HG03045 (cell line): ENCODE measurements around the gene RPRD1B.

Source experiments
- ATAC-seq: cut with Tn5 transposase; IDR thresholded peaks from one replicate; pipeline ENCODE4 v1.9.1; 2021; ENCODE audit warnings: mild to moderate bottlenecking, moderate library complexity; ENCODE audit not compliant: unreplicated experiment

The RPRD1B gene

DNA sequence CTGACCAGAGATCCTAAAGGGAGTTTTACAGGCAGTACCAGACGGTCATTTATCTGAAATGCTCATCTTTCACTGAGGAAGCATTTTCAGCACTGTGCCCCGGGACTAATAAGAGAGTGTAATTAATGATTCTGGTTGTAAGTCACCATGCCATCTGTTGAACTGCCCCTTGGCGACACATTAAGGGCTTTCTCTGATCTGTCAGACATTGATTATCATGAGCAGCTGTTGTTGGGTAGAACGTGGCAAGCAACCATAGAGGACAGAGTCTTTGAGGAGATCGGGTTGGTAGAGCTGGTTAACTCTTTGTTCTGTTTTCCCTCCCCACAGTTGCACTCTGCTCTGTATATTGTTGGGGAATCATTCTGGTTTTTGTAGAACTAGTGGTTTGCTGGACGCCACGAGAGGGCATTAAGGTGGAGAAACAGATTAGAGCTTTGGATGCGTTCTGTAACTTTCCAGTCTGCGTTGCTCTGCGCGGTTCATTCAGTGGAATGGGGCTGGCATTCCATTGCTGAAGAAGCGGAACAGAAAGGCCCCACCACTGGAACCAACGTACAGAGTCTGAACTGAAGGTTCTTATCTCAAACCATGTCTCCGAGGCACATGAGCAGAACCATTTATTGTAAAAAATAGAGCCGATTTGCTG, 34.3 kb downstream of the RPRD1B start:
- ATAC-seq: no peak

DNA sequence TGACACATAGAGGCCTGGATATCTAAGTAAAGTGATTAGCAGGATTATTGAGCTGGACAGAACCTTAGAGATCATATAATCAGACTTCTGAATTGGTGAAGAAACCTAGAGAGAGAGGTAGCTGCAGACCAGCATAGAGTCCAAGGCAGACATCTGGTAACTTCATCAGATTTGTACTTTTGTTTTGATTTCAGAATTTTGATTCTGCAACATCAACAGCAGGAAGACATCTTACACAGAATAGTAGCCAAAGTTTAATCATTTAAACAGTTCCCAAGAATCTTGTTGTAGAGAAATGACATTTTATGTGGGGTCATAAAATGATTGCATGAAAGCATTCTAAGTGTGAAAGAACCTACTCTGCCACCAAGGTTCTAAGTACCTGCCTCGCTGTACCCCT, 39.4 kb downstream of the RPRD1B start:
- ATAC-seq: no peak

DNA sequence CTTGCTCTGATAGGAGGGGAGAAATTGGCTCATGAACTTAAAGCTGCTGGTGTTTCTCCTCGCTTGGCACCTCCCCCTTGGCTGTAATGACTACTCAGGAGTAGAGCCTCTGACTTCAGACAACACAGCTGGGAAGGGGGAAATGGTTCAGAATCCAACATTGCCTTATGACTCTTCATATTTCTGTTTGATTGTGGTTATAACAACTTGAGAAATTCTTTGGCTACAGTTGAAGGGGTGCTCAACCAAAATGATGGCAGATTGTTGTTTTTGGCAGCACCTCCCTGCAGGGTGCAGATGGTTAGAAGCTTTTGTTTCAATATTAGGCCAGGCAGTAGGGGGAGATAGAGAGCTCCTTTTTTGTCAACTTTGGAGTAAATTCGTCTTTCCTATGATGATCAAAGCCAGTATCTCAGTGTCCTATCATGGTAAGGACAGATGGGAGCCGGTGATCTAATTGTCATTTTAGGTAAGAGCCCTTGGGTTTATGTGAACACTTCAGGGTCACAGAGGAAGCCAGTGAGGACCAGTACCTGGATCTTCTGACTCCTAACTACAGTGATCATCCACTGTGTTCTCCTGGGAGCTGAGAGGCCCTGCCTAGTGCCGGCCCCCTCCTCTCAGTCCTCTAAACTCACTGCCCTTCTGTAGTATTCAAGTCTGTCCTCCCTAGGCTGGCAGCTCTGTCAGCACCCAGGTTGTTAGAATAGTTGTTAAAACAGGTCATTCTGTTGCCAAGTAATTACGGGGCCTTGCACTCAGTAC, 39.9 kb downstream of the RPRD1B start:
- ATAC-seq: no peak

DNA sequence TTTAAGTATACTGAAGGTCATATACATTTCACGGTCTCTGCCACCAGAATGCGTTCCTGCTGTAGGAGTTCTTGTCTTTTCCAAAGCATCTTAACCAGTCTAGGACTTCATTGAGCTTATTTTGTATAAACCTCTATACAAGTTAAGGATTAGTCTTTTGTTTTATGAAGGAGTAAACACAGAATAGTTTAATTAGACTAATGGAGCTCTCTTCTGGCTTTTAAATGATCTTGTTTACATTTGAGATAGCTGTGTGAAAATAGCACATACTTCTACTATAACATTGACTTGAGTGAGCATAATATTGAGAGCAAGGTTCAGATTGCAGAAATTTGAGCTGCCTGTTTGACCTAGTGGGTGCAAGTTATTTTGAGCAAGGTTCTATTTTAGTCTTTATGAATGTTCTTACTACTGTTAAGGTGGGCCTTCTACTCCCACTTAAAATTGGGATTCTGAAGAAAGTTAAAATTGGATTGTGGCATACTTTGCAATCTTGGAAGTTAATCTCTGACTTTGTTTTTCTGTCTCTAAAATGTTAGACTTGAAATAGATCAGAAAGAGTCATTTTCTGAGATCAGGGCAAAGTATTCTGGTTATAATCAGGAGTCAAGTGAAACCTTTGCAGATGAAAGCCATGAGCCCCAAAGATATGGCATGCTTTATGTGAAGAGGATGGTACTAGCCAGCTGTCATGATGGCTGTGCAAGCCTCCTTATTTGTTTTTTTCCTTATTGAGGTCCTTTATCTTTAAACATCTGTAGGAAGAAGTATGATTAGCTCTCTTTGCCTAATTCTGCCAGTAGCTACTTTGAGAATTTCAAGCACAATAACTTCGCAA, 41.8 kb downstream of the RPRD1B start:
- ATAC-seq: no peak

DNA sequence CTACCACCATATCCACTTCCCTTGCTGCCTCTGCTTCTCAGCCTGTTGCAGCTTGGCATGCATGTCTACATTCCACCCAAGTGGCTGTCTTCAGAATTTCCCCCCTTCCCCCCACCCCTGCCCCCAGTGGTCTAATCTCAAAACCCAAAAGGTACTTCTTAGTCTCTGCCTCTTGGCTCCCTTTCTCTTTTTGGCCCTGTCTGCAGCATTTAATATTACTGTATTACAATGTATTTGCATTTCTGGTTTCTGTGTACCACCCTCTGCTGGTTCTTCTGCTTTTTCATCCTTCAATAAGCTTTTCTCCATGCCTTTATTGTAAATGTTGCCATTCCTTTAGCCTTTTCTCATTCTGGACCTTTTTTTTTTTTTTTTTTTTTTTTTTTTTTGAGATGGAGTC, 43.0 kb downstream of the RPRD1B start:
- ATAC-seq: no peak

DNA sequence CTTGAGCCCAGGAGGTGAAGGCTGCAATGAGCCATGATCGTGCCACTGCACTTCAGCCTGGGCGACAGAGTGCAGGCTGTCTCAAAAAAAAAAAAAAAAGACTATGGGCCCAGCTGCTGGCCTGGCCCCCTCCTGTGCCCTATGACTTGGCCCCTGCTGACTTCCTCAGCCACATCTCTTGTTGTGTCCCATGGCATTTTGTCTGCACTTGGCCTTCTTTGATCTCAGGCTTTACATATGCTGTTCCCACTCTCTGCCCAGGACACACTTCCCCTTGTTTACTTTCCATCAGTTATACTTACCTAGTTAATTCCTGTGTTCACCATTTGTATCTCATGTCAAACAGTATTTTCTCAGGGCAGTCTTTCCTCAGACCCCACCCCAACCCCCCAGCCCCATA, 44.5 kb downstream of the RPRD1B start:
- ATAC-seq: no peak

DNA sequence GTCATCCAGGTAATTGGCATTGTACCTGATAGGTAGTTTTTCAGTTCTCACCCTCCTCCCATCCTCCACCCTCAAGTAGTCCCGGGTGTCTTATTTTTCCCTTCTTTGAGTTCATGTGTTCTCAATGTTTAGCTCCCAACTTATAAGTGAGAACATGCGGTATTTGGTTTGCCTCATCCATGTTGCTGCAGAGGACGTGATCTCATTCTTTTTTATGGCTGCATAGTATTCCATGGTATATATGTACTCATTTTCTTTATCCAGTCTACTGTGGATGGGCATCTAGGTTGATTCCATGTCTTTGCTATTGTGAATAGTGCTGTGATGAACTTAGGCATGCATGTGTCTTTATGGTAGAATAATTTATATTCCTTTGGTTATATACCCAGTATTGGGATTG, 45.8 kb downstream of the RPRD1B start:
- ATAC-seq: no peak

DNA sequence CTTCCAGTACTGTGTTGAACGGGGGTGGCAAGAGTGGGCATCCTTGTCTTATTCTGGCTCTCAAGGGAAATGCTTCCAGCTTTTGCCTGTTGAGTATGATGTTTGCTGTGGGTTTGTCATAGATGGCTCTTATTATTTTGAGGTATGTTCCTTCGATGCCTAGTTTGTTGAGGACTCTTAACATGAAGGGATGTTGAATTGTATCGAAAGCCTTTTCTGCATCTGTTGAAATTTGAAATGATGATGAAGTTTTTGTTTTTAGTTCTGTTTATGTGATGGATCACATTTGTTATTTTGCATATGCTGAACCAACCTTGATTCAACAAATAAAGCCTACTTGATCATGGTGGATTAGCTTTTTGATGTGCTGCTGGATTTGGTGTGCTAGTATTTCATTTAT, 48.0 kb downstream of the RPRD1B start:
- no peak for ATAC-seq

DNA sequence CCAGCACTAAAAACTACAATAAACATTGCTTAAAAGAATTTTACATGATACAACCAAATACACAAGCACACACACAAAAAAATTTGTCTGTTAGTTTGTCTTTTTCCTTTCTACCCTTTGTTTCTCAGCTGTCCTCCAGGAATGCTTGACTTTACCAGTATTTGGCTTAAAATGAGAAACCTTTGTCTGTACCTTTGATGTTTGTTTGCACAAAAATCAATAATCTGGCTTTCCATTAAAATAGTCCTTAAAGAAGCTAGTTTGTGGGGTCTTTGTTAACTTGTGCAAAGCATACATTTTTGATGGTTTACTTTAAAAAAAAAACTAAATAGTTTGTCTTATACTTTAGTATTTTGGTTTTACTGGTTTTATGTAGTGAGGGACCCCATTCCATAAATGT, 49.3 kb downstream of the RPRD1B start:
- no peak for ATAC-seq

DNA sequence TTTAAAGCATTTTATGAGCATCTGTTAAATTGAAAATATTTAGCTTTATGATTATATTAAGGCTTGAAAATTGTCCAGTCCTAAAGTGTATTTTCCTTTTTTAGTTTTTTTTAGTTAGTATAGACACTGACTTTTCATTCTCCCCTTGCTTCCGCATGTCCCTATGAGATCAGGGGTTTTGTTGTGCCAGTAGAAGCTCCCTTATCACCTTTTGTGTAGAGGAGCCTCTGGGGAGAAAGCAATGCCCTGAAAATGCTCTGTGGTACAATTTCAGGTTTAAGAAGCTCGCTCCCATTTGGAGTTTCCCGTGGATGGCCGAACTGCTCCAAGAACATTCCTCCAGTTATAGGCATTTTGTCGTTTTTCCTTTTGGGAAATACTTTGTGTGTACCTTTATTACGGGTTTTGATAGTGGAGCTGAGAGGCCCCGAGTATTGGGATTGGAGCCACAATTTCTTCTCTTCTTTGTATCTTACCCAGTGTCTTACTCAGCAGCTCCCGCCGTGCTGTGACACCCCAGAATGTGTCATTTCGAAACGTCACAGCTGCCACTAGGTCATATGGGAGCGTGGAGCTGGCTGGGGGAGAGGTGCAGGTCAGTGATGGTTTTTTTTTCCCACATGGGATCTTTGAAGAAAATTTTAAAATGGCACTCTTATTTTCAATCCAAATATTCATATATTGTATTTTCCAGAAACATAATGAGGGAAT, 49.9 kb downstream of the RPRD1B start:
- no peak for ATAC-seq

DNA sequence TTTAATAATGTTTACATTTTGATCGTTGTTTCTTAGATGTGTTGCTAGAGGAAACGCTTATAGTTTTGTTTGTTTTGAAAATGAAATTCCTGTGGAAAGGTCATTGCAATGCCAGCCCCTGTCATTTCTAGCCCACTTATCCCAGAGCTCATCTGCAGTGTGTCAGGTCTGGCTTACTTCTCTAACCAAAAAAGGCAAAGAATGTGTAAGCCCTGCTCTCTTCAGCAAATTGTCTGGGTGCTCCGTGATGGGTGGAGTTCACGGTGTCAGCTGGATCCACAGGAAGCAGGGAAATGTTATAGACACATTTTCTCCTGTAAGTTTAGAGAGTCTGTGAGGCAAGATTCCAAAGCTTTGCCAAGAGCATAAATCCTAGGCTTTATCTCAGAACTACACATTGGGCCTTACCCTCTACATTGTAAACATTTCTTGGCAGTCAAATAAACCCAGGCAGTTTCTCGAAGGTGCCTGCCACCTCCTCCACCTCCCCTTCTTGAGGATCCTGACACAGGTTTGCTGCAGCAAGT, 50.9 kb downstream of the RPRD1B start:
- no peak for ATAC-seq

DNA sequence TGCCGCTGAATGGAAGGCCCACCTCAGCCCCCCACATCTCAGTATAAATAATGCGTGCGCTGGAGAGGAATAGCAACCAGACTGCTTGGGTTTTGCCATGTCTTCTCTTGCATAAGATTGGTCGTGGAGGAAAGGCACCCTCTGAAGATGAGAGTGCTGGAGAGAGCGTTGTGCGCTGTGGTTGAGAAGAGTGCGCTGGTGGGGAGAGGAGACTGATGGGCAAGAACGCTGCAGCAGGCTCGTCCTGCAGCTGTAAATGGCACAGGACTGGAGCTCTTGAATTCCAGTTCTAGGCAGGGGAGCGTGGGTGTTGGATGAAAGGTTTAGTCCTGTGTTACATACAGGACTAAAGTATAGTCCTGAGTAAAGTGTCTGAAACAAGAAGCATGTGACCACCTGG, 51.5 kb downstream of the RPRD1B start:
- no peak for ATAC-seq

DNA sequence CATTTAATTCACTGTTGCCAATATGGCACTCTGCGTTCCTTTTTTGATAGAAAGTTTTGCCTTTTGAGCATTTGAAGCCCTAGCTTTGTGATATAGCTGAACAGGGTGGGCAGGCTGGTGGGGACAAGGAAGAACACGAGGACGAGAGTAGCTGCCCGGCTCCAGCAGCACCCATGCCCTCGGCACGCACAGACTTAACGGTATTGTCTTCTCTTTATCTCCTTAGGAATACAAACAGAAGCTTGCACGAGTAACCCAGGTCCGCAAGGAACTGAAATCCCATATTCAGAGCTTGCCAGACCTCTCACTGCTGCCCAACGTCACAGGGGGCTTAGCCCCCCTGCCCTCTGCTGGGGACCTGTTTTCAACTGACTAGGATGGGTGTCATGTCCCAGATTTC, 56.0 kb downstream of the RPRD1B start:
- no peak for ATAC-seq

DNA sequence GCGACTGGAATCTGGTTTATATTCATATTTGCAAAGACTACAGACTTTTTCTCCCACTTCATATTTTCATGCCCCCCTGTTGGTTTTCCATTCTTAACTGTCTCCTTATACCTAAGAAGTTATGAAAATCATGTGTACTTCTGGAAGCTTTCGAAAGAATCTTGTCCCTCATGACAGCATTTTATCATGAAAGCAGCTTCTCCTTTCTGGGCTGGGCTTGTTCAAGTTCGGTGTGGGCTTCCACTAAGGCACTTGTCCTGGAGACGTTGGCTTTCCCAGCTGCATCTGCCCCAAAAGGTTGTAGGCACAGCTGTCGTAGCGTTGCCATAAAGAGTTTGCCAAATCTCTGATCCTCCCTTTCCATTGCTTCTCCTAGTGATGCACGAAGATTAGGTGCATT, 56.5 kb downstream of the RPRD1B start:
- no peak for ATAC-seq

DNA sequence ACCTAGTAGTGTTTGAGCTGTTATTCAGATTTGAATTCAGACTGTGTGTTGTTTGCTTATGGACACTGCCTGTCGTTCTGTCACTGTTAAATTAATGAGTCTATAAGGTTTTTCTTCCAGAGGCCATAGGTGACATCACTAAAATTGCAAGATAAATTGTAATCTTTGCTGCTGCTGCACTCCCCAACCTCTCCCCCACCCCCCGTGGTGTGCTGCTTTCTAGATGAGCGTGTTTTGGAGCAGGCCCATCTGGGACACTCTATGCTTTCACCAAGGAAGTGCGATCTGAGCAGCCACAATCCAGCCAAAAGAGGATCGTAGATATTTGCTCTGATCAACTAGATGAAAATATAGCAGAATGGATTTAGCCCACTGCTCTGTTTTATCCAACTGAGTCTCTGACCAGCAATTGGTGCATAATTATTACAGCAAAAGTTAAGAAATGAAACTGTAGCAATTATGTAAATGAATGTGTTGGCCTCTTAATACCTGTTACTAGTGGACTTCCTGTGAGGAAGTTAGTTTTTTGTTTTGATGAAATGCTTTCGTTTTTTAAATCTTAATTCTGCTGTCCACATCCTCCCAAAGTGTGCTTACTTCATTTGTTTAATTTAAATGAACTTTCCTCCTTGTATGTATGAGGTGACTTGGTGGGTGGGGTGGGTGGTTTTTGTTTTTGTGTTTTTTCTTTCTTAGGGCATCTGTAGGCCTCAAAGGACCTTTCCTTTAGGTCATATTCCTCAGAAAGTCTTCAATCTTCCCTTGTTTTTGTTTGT, 58.1 kb downstream of the RPRD1B start:
- ATAC-seq: no peak

DNA sequence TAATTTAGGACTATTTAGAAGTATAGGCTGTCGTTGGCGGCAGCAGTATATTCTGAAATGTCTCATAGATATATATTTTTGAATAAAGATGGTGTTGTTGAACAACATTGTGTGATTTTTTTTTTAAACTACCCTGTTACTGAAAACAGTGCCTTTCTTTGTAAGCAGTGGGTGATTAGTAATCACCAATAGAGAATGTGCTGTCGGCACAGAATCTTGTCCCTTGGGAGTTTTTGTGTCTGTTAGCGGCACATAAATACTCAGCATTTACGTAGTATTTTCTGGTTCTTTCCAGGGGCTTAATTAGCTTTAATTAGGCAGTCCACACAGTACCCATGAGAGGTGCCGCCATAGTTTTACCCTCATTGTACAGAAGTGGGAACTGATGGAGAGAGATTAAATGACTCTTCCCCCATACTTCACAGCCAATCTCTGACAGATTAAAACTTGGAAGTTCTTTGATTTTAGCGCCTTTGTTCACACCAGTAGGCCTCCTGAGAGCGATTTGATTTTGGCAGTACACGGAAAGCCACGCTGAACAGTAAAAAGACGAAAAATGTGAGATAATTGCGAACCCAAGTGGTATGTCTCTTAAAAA, 58.8 kb downstream of the RPRD1B start:
- ATAC-seq: no peak

DNA sequence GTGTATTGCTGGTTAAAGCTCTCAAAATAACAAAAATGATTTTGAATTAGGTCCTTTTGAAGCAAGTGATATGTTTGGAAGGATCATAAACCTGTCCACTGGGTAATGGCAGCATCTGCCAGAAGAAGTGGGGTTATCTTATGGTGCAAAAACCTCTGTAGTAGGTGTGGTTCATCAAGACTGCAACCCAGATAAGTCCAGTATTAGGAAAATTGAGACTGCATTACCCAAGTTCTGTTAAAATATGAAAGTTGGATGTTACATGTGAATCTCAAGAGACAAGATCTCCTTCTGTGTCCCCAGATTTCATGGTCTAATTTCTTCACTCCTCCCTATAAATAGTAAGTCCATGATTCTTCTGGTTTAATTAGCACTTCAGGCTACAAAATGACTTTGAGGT, 59.4 kb downstream of the RPRD1B start:
- ATAC-seq: no peak

DNA sequence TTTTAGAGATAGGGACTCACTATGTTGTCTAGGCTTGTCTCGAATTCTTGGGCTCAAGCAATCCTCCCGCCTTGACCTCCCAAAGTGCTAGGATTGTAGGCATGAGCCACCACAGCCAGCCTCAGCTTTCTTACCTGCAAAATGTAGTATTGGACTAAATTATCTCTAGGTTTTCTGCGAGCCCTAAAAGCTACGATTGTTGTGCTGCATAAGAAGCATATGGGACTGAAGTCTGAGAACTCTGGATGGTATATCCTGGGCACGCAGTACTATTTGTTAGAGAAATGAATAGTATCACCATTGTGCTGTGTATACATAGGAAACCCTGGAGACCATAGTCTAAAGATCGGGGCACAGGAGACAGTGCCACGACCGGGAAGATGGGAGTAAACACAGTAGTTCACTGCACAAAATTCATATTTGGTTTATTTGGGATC, 60.1 kb downstream of the RPRD1B start:
- ATAC-seq: no peak

DNA sequence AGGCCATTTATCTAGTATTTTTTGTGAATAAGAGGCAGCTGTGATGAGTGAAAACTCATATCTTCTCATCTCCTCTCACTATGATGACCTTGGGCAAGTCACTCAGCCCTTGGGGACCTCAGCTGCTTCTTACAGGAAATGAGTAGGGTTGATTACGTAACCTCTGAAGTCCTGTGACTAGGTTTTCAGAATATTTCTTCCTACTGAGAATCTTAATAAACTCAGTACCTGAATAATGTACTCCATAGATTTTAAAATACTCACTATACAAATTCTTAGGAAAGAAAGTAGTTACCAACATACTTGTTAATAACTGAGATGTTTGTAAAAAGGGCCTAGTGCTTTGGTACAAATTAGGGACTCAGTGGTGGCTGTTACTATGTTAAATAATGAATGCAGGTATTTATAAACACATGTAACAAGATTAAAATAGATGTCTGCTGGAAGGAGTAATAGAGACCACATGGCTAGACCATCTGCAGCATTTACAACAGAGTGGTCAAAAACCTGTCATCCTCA, 60.9 kb downstream of the RPRD1B start:
- ATAC-seq: peak; percentile 52
